Gastrocnemius medialis (tissue), 4 donors: ENCODE data around the gene ZFYVE21. TPM values are rescaled to one million over a fixed set of nuclear protein-coding genes. Genes with fewer than 3 reads are reported as not detected.
A peak's percentile ranks its signal among the peaks of the same experiment; 100 is the strongest.

Experiments used
- ATAC-seq, 2 donors: fragments of 150-250 bp; one replicate each; pipeline ENCODE4 v1.9.1; 2016
- DNase-seq, 2 donors: peaks; one replicate each; pipeline ENCODE4 v3.0.0-alpha.2; 2019
- H3K27ac ChIP-seq, 4 donors: fragments of 200-600 bp; sonication (generic); 1 replicate in 1 of 4; 2 replicates in 3 of 4; pipeline ENCODE4 v1.5.1; 2016 to 2018; ENCODE audit warnings: mild to moderate bottlenecking in 2 of 4, moderate library complexity in 1 of 4
- H3K27me3 ChIP-seq, 3 donors: fragments of 200-600 bp; sonication (generic) in 2 of 3; 1 replicate in 1 of 3; 2 replicates in 2 of 3; pipeline versions ENCODE4 v1.5.1 to v1.6.0; 2016 to 2019; ENCODE audit warnings: mild to moderate bottlenecking in 1 of 3, moderate library complexity in 1 of 3
- H3K36me3 ChIP-seq, 2 donors: fragments of 200-600 bp; sonication (generic) in 1 of 2; one replicate each; pipeline ENCODE4 v1.5.1; 2017 to 2018
- H3K4me1 ChIP-seq, 2 donors: fragments of 200-600 bp; sonication (generic) in 1 of 2; one replicate each; pipeline ENCODE4 v1.5.1; 2016 to 2017; ENCODE audit warnings: mild to moderate bottlenecking in 2 of 2
- H3K4me3 ChIP-seq, 4 donors: fragments of 200-600 bp; sonication (generic) in 3 of 4; 1 replicate in 1 of 4; 2 replicates in 3 of 4; pipeline ENCODE4 v1.5.1; 2016 to 2019; ENCODE audit warnings: mild to moderate bottlenecking in 2 of 4
- H3K9me3 ChIP-seq, 3 donors: fragments of 200-600 bp; sonication (generic) in 2 of 3; 1 replicate in 1 of 3; 2 replicates in 2 of 3; pipeline ENCODE4 v1.5.1; 2016 to 2019
- CTCF ChIP-seq, 5 experiments: fragments of 450-650 bp in 3 of 5; fragments of 200-600 bp in 2 of 5; sonication (generic) in 2 of 5; IDR thresholded peaks in 4 of 5; conservative IDR thresholded peaks in 1 of 5; 1 replicate in 4 of 5; 2 replicates in 1 of 5; pipeline ENCODE4 v1.5.1; 2016 to 2019; ENCODE audit warnings: antibody characterized with exemption in 5 of 5, mild to moderate bottlenecking in 3 of 5, moderate library complexity in 3 of 5
- POLR2A ChIP-seq, 2 donors: fragments of 450-650 bp; IDR thresholded peaks; one replicate each; pipeline ENCODE4 v1.6.1; 2017; ENCODE audit warnings: antibody characterized with exemption in 2 of 2, mild to moderate bottlenecking in 2 of 2, moderate library complexity in 2 of 2
- in situ Hi-C, 4 donors: fragments of 200-750 bp; cut with MboI; loops; one replicate each; pipeline versions ENCODE4 v1.15.0 to v1.8.0; 2017; ENCODE audit warnings: low sequenced_read_pairs in 4 of 4
- intact Hi-C: fragments of 100-400 bp; cut with DNase I; formaldehyde crosslinking; loops from one replicate; pipeline ENCODE4 v1.15.1; 2023; ENCODE audit warnings: low total_unique reads
- total RNA-seq, 4 donors: library from RNA; depleted of rRNA; stranded (reverse); fragments of >200 nt; gene quantifications; one replicate each; pipeline versions ENCODE4 v1.1.0 to v1.2.3, GENCODE V29; 2016

ZFYVE21 gene
- total RNA-seq, 4 donors from 2014 or later, result 16.2 to 25.8 (median 20.2) TPM

- DNase-seq, result no peak
- intact Hi-C loops, result no loop called here
- no peaks in the 10 kb centered on the region for H3K27me3 ChIP-seq
- peak overlapping the region in 1 of 4 donors; percentile 58 for H3K27ac ChIP-seq
- H3K4me1 ChIP-seq, result peaks cover 5 to 44% of the 10 kb centered on the region in 2 donors
- no peak for TF ChIP-seq CTCF (IDR thresholded peaks at IDR 0.05 in 4 of 5, conservative IDR thresholded peaks at IDR 0.05 in 1 of 5)
- TF ChIP-seq POLR2A (IDR thresholded peaks at IDR 0.05), result no peak
- no peak for ATAC-seq
- in situ Hi-C loops, result no loop called here
- no peak overlapping the region for H3K4me3 ChIP-seq
- H3K9me3 ChIP-seq, result no peaks in the 10 kb centered on the region
- H3K36me3 ChIP-seq, result peaks cover 0 to 40% of the 10 kb centered on the region in 2 donors
Measured at GRCh38 chr14:103732868-103733620, 17.4 kb downstream of the ZFYVE21 start.

GRCh38 chr14:103733651-103734050, 18.0 kb downstream of the ZFYVE21 start:
- in situ Hi-C loops, result no loop called here

GRCh38 chr14:103734081-103734888, 18.7 kb downstream of the ZFYVE21 start:
- intact Hi-C loops (no loop called here), in situ Hi-C loops (no loop called here)
- H3K4me3 ChIP-seq, result no peak overlapping the region
- TF ChIP-seq POLR2A (IDR thresholded peaks at IDR 0.05) (no peak), CTCF (IDR thresholded peaks at IDR 0.05 in 4 of 5, conservative IDR thresholded peaks at IDR 0.05 in 1 of 5) (no peak)
- H3K27ac ChIP-seq, result no peak overlapping the region
- peaks cover 0 to 35% of the 10 kb centered on the region in 2 donors for H3K4me1 ChIP-seq
- ATAC-seq (no peak), DNase-seq (no peak)
- peaks cover 0 to 42% of the 10 kb centered on the region in 2 donors for H3K36me3 ChIP-seq
- H3K27me3 ChIP-seq, result no peaks in the 10 kb centered on the region
- no peaks in the 10 kb centered on the region for H3K9me3 ChIP-seq

More at GRCh38 chr14:103733651-103734050, 18.0 kb downstream of the ZFYVE21 start:
- no peak for DNase-seq
- H3K4me3 ChIP-seq, result no peak overlapping the region
- TF ChIP-seq POLR2A (IDR thresholded peaks at IDR 0.05), result no peak
- no peak for TF ChIP-seq CTCF (IDR thresholded peaks at IDR 0.05 in 4 of 5, conservative IDR thresholded peaks at IDR 0.05 in 1 of 5)
- H3K9me3 ChIP-seq, result no peaks in the 10 kb centered on the region
- no peaks in the 10 kb centered on the region for H3K27me3 ChIP-seq
- peaks cover 5 to 39% of the 10 kb centered on the region in 2 donors for H3K4me1 ChIP-seq
- intact Hi-C loops, result no loop called here
- no peak overlapping the region for H3K27ac ChIP-seq
- H3K36me3 ChIP-seq, result peaks cover 0 to 43% of the 10 kb centered on the region in 2 donors
- ATAC-seq, result no peak

- no peak for ATAC-seq
- Histone ChIP-seq H3K36me3 (peaks cover 0 to 41% of the 10 kb centered on the region in 2 donors), H3K4me1 (peaks cover 0 to 31% of the 10 kb centered on the region in 2 donors), H3K4me3 (no peak overlapping the region), H3K27me3 (no peaks in the 10 kb centered on the region), H3K27ac (peak overlapping the region in 2 of 4 donors; percentile 31 to 77), H3K9me3 (no peaks in the 10 kb centered on the region)
- TF ChIP-seq POLR2A (IDR thresholded peaks at IDR 0.05), result no peak
- TF ChIP-seq CTCF (IDR thresholded peaks at IDR 0.05 in 4 of 5, conservative IDR thresholded peaks at IDR 0.05 in 1 of 5), result no peak
- intact Hi-C loops (no loop called here), in situ Hi-C loops (no loop called here)
- DNase-seq, result no peak
Measured at GRCh38 chr14:103735022-103735421, 19.4 kb downstream of the ZFYVE21 start.
